MM.1S (cell line): ENCODE data around the gene MAP3K2.

Experiments used
- DNase-seq: peaks from one replicate; pipeline ENCODE4 v3.0.0-alpha.2; 2015
- H2AFZ ChIP-seq: fragments of 300-600 bp; sonication (generic); 2 replicates; pipeline ENCODE4 v1.6.0; 2016; ENCODE audit warnings: antibody characterized with exemption, low read length
- H3F3A ChIP-seq: fragments of 300-600 bp; sonication (generic); 2 replicates; pipeline ENCODE4 v1.6.1; 2016; ENCODE audit warnings: mild to moderate bottlenecking, antibody characterized with exemption, low read length, moderate library complexity, mixed read lengths; ENCODE audit not compliant: insufficient read depth
- H3K27ac ChIP-seq: fragments of 300-600 bp; sonication (generic); 2 replicates; pipeline ENCODE4 v1.5.1; 2016; ENCODE audit warnings: mild to moderate bottlenecking, low read length
- H3K27me3 ChIP-seq: fragments of 300-600 bp; sonication (generic); replicated peaks from 2 replicates; pipeline ENCODE4 v1.6.0; 2016; ENCODE audit warnings: low read length; ENCODE audit not compliant: insufficient read depth
- H3K36me3 ChIP-seq: fragments of 300-600 bp; sonication (generic); replicated peaks from 2 replicates; pipeline ENCODE4 v1.6.1; 2016; ENCODE audit warnings: mild to moderate bottlenecking, low read length, mixed read lengths; ENCODE audit not compliant: insufficient read depth
- H3K4me1 ChIP-seq: fragments of 300-600 bp; sonication (generic); 2 replicates; pipeline ENCODE4 v1.6.1; 2016; ENCODE audit warnings: low read length, mixed read lengths
- H3K4me2 ChIP-seq: fragments of 300-600 bp; sonication (generic); 2 replicates; pipeline ENCODE4 v1.6.0; 2016; ENCODE audit warnings: low read depth, low read length
- H3K4me3 ChIP-seq: fragments of 300-600 bp; sonication (generic); 2 replicates; pipeline ENCODE4 v1.5.1; 2016; ENCODE audit warnings: low read length, mixed read lengths
- H3K79me2 ChIP-seq: fragments of 300-600 bp; sonication (generic); 2 replicates; pipeline ENCODE4 v1.6.1; 2016; ENCODE audit warnings: mixed run types, low read length, mixed read lengths
- H3K9ac ChIP-seq: fragments of 300-600 bp; sonication (generic); 2 replicates; pipeline ENCODE4 v1.6.1; 2016; ENCODE audit warnings: low read length, mixed read lengths
- H3K9me2 ChIP-seq: fragments of 300-600 bp; sonication (generic); replicated peaks from 2 replicates; pipeline ENCODE4 v1.6.1; 2016; ENCODE audit warnings: mild to moderate bottlenecking, low read length, mixed read lengths; ENCODE audit not compliant: insufficient read depth
- H3K9me3 ChIP-seq: fragments of 300-600 bp; sonication (generic); replicated peaks from 2 replicates; pipeline ENCODE4 v1.6.1; 2016; ENCODE audit warnings: mild to moderate bottlenecking, low read length, mixed read lengths; ENCODE audit not compliant: insufficient read depth
- H4K20me1 ChIP-seq: fragments of 300-600 bp; sonication (generic); 2 replicates; pipeline ENCODE4 v1.6.1; 2016; ENCODE audit warnings: mild to moderate bottlenecking, low read length, moderate library complexity, mixed read lengths; ENCODE audit not compliant: insufficient read depth
- EZH2 ChIP-seq: fragments of 300-600 bp; sonication (generic); optimal IDR thresholded peaks from 2 replicates; pipeline ENCODE3; 2017; ENCODE audit warnings: low read depth, mild to moderate bottlenecking, antibody characterized with exemption, low read length, mixed read lengths
- EZH2phosphoT487 ChIP-seq: fragments of 300-600 bp; sonication (generic); IDR thresholded peaks from 2 replicates; pipeline ENCODE4 v1.6.1; 2018; ENCODE audit warnings: antibody characterized with exemption, low read length
- TF ChIP-seq, protein P1 (sequence below): fragments of 300-600 bp; sonication (generic); IDR thresholded peaks from 2 replicates; pipeline ENCODE4 v1.5.1; 2016; ENCODE audit warnings: antibody characterized with exemption, low read length, mixed read lengths

The MAP3K2 gene

DNA sequence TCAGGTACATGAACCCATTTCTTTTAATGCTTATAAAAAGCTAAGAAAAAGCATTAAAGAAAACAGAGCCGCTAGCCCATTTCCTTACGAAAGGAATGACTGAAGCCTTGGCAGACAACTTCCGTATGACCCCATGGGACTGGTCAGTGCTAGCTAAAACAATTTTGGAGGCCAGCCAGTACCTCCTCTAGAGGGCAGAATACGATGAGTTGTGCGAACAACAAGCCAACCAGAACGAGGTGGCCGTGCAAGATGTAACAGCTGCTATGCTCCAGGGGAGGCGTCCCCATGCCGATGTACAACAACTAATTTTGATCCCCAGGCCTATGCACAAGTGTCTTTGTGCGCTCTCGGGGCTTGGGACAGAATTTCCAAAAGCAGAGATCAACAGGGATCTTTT is 16.7 kb downstream of the MAP3K2 start:
- no peaks in the 10 kb centered on the region for H3K4me1 ChIP-seq
- H3K79me2 ChIP-seq = peaks cover 93% of the 10 kb centered on the region
- H3K9me2 ChIP-seq = no peaks in the 10 kb centered on the region
- H3K9me3 ChIP-seq = no peaks in the 10 kb centered on the region
- H3K4me3 ChIP-seq = no peak overlapping the region
- H3K27ac ChIP-seq = no peak overlapping the region
- no peaks in the 10 kb centered on the region for H3F3A ChIP-seq
- H3K4me2 ChIP-seq = no peak overlapping the region
- TF ChIP-seq, protein P1, sequence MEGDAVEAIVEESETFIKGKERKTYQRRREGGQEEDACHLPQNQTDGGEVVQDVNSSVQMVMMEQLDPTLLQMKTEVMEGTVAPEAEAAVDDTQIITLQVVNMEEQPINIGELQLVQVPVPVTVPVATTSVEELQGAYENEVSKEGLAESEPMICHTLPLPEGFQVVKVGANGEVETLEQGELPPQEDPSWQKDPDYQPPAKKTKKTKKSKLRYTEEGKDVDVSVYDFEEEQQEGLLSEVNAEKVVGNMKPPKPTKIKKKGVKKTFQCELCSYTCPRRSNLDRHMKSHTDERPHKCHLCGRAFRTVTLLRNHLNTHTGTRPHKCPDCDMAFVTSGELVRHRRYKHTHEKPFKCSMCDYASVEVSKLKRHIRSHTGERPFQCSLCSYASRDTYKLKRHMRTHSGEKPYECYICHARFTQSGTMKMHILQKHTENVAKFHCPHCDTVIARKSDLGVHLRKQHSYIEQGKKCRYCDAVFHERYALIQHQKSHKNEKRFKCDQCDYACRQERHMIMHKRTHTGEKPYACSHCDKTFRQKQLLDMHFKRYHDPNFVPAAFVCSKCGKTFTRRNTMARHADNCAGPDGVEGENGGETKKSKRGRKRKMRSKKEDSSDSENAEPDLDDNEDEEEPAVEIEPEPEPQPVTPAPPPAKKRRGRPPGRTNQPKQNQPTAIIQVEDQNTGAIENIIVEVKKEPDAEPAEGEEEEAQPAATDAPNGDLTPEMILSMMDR = no peak
- TF ChIP-seq EZH2phosphoT487 = no peak
- no peak for TF ChIP-seq EZH2
- DNase-seq = no peak
- H3K9ac ChIP-seq = no peak overlapping the region
- no peaks in the 10 kb centered on the region for H4K20me1 ChIP-seq
- no peak overlapping the region for H2AFZ ChIP-seq
- H3K27me3 ChIP-seq = no peaks in the 10 kb centered on the region
- H3K36me3 ChIP-seq = no peaks in the 10 kb centered on the region

- H3K4me1 ChIP-seq = no peaks in the 10 kb centered on the region
- H3K36me3 ChIP-seq = no peaks in the 10 kb centered on the region
- no peak for DNase-seq
- no peak overlapping the region for H3K4me2 ChIP-seq
- no peak for TF ChIP-seq EZH2phosphoT487
- TF ChIP-seq EZH2 = no peak
- TF ChIP-seq, protein P1 = no peak
- H4K20me1 ChIP-seq = peaks cover 5% of the 10 kb centered on the region; the same call in 1 of the 2 replicates
- no peak overlapping the region for H3K4me3 ChIP-seq
- peaks cover 94% of the 10 kb centered on the region for H3K79me2 ChIP-seq
- no peak overlapping the region for H3K27ac ChIP-seq
- H3F3A ChIP-seq = no peaks in the 10 kb centered on the region
- no peaks in the 10 kb centered on the region for H3K9me2 ChIP-seq
- H3K9me3 ChIP-seq = no peaks in the 10 kb centered on the region
- no peak overlapping the region for H2AFZ ChIP-seq
- no peak overlapping the region for H3K9ac ChIP-seq
- no peaks in the 10 kb centered on the region for H3K27me3 ChIP-seq
These were observed 17.8 kb downstream of the MAP3K2 start for GRCh38 chr2:127370010-127370409.

- H3K27me3 ChIP-seq = no peaks in the 10 kb centered on the region
- DNase-seq = no peak
- TF ChIP-seq, protein P1 = no peak
- no peak for TF ChIP-seq EZH2phosphoT487
- H2AFZ ChIP-seq = no peak overlapping the region
- no peak overlapping the region for H3K9ac ChIP-seq
- no peak overlapping the region for H3K4me2 ChIP-seq
- H3K9me2 ChIP-seq = no peaks in the 10 kb centered on the region
- no peaks in the 10 kb centered on the region for H3K4me1 ChIP-seq
- no peaks in the 10 kb centered on the region for H3F3A ChIP-seq
- no peaks in the 10 kb centered on the region for H3K36me3 ChIP-seq
- H3K4me3 ChIP-seq = no peak overlapping the region
- H4K20me1 ChIP-seq = peaks cover 8% of the 10 kb centered on the region; the same call in 1 of the 2 replicates
- no peak overlapping the region for H3K27ac ChIP-seq
- no peaks in the 10 kb centered on the region for H3K9me3 ChIP-seq
- H3K79me2 ChIP-seq = peaks cover 90% of the 10 kb centered on the region
These were observed 22.5 kb downstream of the MAP3K2 start for GRCh38 chr2:127365211-127365643.
